ENCODE results near the gene SMCR8. TPM values are rescaled to one million over a fixed set of nuclear protein-coding genes. Genes with fewer than 3 reads are reported as not detected.

SMCR8 gene
- total RNA-seq, 1 donor from 2014 or later = 9.9 TPM

DNA sequence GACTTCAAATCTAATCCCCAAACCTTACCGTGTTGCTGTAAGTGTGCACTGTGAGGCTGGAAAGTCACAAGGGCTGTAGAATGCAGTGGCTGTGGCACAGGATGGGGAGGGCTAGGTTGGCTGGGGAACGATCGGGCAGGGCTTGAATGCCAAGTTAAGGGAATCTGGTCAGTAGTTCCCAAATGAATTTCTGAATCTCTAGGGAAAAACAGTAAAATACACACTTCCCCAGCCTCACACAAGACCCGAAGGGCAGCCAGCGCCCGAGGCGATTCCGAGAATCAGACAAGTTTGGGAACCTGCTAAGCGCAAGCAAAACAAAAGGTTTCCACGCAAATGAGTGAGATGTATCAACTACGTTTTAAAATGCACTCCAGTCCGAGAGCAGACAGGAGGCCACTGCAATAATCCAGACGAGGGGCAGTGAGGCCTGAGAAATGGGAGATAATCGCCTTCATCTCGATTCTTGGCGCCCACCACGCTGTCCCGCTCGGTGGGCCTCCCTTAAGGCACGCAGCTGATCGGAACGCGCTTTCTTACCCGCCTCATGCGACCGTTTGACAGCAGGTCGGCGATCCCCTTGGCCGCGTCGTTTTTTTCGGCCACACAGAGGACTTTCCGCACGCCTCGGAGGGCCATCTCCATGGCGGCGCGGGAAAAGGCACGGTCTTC is 898 bp upstream of the SMCR8 start:
- no peak for DNase-seq (ENCODE audit: low spot score)
- intact Hi-C loops (cut with DNase I) = loop anchor here (2.0 kb wide), 2 partner anchors 53 to 89 kb away; partner anchors contain the start of genes LLGL1 and MIEF2

- DNase-seq (ENCODE audit: low spot score) = no peak
- intact Hi-C loops (cut with DNase I) = loop anchor here (2.0 to 5.0 kb wide), 4 partner anchors 47 to 91 kb away; partner anchors contain the start of genes LLGL1, MIEF2 and SHMT1
These were observed 449 bp downstream of the SMCR8 start for GRCh38 chr17:18315562-18315922.

DNA sequence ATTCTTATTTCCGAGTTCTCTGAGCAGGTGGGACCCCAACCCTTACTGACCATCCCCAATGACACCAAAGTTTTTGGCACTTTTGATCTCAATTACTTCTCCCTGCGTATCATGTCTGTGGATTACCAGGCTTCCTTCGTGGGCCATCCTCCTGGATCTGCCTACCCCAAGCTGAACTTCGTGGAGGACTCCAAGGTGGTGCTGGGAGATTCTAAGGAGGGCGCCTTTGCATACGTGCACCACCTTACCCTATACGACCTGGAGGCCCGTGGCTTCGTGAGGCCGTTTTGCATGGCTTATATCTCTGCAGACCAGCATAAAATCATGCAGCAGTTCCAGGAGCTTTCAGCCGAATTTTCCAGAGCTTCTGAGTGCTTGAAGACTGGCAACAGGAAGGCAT is 868 bp downstream of the SMCR8 start:
- DNase-seq (ENCODE audit: low spot score) = no peak
- intact Hi-C loops (cut with DNase I) = loop anchor here (2.0 to 5.0 kb wide), 4 partner anchors 46 to 91 kb away; partner anchors contain the start of genes LLGL1, MIEF2 and SHMT1

GRCh38 chr17:18318117-18318516 is 3.0 kb downstream of the SMCR8 start:
- intact Hi-C loops (cut with DNase I) = loop anchor here (5.0 kb wide), 2 partner anchors 44 to 71 kb away; partner anchors contain the start of gene SHMT1
- DNase-seq (ENCODE audit: low spot score) = no peak

DNA sequence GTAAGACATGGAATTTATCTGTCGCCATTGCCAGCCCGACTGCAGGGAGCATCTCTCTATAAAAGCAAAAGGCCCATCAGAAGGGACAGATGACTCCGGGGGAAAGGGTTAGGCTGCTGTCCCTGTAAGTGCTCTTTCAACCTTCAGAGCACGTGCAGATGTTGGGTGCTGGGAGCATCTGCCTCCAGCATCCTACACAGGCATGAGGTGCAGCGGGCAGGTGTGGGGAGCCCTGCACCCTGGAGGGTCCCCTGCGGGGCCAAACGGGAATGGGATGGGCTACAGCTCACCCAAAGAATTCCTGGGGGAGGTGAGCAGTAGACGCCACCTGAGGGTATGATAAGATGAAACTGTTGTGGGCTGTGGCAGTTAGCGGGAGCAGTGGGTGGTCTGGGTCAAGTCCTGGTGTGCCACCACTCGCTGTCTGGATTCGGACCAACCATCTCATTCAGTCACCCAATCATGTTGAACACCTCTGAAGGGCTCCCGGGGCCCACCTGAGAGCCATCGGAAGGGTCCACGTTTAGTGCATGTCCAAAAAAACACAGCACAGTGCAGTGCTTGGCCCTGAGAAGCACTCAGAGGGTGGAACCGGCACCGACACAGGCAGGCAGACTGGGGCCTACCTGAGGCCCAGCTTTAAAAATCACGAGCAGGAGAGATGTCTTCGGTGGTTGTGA is 3.8 kb downstream of the SMCR8 start:
- intact Hi-C loops (cut with DNase I) = loop anchor here (5.0 kb wide), 2 partner anchors 43 to 72 kb away; partner anchors contain the start of gene SHMT1
- DNase-seq (ENCODE audit: low spot score) = no peak

- intact Hi-C loops (cut with DNase I) = loop anchor here (5.0 kb wide), 2 partner anchors 43 to 72 kb away; partner anchors contain the start of gene SHMT1
- DNase-seq (ENCODE audit: low spot score) = no peak
These were observed 4.6 kb downstream of the SMCR8 start for GRCh38 chr17:18319604-18320256.

DNA sequence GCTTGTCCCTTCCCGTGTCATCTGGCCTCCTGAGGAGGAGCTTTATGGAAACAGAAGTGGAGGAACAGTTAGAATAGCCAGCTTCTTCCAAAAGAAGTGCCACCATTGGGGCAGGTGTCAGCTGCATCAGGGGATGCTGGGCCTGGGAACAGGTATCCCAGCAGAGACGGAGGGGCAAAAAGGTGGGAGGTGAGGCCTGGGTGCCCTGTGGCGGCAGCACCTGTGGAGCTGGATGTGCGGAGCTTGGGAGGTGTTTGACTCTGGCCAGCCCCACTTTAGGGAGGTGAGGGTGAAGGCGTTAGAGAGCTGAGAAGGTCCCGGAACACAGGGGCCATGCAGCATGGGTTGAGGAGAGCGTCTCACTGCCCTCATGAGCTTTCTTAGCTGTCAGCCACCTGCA is 5.2 kb downstream of the SMCR8 start:
- intact Hi-C loops (cut with DNase I) = no loop called here

DNA sequence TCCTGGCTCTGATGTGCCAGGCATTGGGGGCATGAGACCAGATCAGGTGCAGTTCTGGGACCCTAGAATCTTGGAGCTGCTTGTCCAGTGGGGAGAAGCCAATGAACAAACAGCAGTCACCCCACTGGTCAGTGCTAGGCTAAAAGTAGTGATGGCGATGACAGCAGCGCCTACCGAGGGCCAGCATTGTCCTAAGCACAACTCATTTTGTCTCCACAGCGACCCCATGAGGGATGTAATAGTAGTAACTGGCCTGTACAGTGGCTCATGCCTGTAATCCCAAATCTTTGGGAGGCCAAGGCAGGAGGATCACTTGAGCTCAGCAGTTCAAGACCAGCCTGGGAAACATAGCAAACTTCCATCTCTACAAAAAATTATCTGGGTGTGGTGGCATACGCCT is 6.2 kb downstream of the SMCR8 start:
- intact Hi-C loops (cut with DNase I) = no loop called here
- no peak for DNase-seq (ENCODE audit: low spot score)

More for the DNA sequence above, 5.2 kb downstream of the SMCR8 start:
- no peak for DNase-seq (ENCODE audit: low spot score)

DNA sequence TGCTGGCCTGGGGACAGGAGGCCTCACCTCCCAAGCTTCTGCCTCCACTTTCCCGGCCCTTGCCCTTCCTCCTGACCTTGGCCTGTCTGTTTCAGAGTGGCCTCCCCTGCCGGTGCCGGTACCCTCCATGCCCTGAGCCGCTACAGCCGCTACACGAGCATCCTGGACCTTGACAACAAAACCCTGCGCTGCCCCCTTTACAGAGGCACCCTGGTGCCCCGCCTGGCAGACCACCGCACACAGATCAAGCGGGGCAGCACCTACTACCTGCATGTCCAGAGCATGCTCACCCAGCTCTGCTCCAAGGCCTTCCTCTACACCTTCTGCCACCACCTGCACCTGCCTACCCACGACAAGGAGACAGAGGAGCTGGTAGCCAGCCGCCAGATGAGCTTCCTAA is 7.4 kb downstream of the SMCR8 start:
- intact Hi-C loops (cut with DNase I) = no loop called here
- DNase-seq (ENCODE audit: low spot score) = no peak

GRCh38 chr17:18323007-18323406 is 7.9 kb downstream of the SMCR8 start:
- intact Hi-C loops (cut with DNase I) = no loop called here
- no peak for DNase-seq (ENCODE audit: low spot score)

DNA sequence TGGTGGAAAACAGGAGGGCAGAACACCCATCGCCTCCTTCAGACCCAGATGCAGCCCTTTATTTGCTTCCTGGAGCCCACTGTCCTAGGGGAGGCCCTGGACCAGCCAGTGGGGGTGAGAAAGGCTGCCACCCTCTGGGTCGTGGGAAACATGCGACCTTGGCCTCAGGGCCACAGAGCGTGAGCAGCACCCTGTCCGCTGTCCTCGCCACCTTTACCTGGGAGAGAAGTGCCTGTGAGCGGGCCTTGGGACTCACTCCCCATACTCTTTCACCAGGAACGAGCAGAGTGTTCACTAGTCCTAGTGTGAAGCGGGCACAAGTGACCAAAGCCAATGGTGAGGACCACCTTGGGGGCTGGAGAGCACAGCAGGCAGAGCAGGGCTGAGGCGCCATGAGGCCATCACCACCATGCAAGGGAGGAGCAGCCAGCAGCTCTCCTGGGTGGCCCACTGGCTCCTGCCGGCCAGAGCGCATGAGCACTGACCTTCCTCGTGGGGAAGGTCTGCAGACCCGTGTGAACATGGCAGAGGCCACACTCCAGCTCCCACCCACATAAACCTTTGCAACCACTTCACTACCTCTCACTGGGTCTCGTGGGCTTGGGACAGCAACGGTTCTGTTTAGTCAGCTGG is 8.5 kb downstream of the SMCR8 start:
- DNase-seq (ENCODE audit: low spot score) = no peak
- intact Hi-C loops (cut with DNase I) = no loop called here

- DNase-seq (ENCODE audit: low spot score) = no peak
- intact Hi-C loops (cut with DNase I) = no loop called here
These were observed 9.3 kb downstream of the SMCR8 start for GRCh38 chr17:18324140-18325050.

DNA sequence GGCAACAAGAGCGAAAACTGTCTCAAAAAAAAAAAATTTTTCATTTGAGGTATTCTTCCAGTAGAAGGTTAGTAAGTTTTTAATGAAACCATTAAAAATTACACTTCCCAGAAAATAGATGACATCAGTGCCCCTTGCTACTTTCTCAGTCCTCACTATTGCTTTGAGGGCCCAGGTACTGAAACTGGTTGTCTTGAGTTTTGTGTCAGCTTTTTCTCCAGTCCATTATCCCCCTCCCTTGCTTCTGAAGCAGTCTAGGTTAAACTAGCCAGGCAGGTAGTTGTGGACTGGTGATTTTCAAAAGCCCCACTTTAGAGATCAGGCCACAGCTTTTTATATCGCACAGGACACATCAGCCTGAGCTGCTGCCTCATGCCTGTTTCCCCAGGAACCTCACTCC is 10.9 kb downstream of the SMCR8 start:
- DNase-seq (ENCODE audit: low spot score) = no peak
- intact Hi-C loops (cut with DNase I) = no loop called here

DNA sequence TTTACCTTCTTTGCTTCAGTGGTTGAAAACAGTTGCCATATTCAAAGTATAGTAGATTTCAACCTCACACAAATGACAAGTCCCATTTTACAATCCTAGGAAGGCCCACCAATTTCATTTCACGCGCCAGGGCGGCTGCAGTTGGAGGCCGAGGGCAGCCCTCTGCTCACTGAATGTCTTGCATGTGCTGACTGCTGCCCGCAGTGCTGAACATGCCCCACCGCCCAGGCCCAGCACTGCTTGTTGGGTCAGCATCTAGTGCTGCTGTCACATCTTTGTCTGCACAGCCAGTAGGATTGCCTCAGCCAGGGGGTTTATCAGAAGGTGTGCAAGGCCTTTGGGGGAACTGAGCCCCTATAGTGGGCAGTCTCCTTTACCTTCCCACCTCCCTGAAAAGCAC is 11.5 kb downstream of the SMCR8 start:
- intact Hi-C loops (cut with DNase I) = no loop called here
- DNase-seq (ENCODE audit: low spot score) = no peak

DNA sequence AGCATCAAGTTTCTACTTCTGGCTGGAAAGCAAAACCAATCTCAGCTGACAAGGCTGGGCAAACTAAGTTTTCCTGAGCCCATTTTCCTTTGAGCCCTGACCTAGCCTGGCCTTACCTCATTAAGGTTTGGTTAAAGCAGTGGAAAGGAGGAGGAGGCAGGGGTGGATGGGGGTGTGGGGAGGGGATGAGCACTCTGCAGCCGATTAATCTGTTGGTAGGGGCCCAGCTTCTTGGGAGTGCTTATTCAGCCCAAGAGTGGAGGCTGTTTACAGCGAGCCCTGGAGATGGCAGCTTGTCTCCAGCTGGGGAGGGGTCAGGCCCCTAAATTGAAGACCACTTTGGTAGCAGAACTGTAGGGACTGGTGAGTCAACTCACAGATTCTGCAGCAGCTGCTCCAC is 12.0 kb downstream of the SMCR8 start:
- DNase-seq (ENCODE audit: low spot score) = no peak
- intact Hi-C loops (cut with DNase I) = no loop called here

- no peak for DNase-seq (ENCODE audit: low spot score)
- intact Hi-C loops (cut with DNase I) = no loop called here
These were observed 12.5 kb downstream of the SMCR8 start for GRCh38 chr17:18327556-18327955.

GRCh38 chr17:18328643-18329204 is 13.6 kb downstream of the SMCR8 start:
- DNase-seq (ENCODE audit: low spot score) = no peak
- intact Hi-C loops (cut with DNase I) = no loop called here

GRCh38 chr17:18331879-18332278 is 16.8 kb downstream of the SMCR8 start:
- intact Hi-C loops (cut with DNase I) = no loop called here
- DNase-seq (ENCODE audit: low spot score) = no peak
